ENCODE data around the gene TCEA2. TPM values are rescaled to one million over a fixed set of nuclear protein-coding genes. Genes with fewer than 3 reads are reported as not detected.
A peak's percentile ranks its signal among the peaks of the same experiment; 100 is the strongest.

TCEA2 gene
- total RNA-seq, 1 donor, result 32.6 TPM

DNA sequence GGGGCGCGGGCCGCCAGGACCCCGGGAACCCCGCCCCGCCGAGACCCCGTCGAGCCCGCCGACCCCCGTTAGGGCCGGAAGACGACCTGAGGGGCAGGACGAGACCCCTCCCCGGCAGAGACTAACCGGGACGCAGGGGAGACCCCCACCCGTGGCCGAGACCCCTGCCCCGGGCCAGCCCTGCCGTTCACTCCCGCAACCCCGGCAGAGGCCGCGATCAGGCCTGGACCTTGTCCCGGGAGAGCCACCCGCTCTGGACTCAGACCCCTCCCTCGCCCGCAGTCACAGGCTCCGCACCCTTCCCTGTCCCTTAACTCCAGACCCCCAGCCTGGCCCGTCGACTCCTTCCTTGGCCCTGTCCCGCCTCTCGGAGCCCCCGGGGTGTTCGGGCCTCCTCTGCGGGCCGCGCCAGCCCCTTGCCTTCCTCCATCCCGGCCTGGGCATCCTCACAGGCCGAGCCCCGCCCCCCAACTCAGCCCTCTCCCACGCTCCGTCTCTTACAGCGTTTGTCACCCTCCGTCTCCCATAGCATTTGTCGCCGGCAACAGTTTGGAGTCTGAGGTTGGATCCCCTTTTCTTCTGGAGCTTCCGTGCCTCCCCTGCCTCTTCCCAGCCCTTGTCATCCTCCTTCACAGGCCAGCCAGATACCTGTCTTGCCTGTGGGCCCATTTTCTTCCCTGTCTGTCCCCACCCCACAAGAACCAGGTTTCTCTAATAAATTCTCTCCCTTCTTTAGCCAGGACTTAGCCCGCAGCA lies 569 bp downstream of the TCEA2 start:
- DNase-seq (ENCODE audit: low read depth in 2 of 3, low spot score in 2 of 3), result no peak

- no peak for DNase-seq (ENCODE audit: low read depth in 2 of 3, low spot score in 2 of 3)
These were observed 1.2 kb downstream of the TCEA2 start for GRCh38 chr20:64064145-64064698.

DNA sequence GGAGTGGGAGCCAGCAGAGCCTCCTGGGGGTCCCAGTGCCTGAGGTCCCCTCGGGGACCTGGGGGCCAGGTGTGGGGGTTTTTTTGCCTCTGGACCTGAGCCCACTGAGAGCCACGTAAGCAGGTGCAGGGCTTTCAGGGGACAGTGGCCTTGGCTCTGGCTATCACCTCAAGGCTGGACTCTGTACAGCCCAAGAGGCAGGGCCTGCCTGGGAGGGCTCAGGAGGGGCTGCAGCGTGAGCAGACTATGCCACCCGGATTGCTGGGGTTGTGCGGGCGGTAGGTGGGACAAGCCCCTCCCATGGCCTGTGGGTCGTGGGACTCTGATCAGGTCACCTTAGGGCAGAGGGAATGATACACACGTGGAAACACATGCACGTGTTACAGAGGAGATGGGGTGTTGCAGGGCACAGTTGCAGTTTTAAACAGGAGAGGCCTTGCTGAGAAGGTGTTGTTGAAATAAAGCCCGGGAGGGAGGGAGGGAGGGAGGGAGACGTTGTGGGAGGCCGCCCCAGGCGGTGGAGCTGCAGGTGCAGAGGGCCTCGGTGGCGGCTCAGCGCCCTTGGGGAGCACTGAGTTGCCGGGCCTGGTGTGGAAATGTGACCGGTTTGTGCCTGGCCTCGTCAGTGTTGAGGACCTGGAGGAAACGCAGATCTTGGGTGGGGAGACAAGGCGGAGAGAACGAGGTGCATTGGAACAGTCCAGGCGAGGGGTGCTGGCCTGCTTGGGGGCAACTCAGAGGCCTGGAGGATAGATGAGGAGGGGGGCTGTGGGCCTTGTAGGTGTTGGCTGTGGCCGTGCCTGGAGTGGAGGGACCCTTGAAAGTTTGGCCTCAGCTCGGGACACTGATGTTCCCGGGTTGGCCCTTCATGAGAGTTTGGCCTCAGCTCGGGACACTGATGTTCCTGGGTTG lies 2.3 kb downstream of the TCEA2 start:
- no peak for DNase-seq (ENCODE audit: low read depth in 2 of 3, low spot score in 2 of 3)

GRCh38 chr20:64065974-64066343 lies 3.0 kb downstream of the TCEA2 start:
- DNase-seq (ENCODE audit: low read depth in 2 of 3, low spot score in 2 of 3), result peak in 1 of 3 donors; percentile 52

DNA sequence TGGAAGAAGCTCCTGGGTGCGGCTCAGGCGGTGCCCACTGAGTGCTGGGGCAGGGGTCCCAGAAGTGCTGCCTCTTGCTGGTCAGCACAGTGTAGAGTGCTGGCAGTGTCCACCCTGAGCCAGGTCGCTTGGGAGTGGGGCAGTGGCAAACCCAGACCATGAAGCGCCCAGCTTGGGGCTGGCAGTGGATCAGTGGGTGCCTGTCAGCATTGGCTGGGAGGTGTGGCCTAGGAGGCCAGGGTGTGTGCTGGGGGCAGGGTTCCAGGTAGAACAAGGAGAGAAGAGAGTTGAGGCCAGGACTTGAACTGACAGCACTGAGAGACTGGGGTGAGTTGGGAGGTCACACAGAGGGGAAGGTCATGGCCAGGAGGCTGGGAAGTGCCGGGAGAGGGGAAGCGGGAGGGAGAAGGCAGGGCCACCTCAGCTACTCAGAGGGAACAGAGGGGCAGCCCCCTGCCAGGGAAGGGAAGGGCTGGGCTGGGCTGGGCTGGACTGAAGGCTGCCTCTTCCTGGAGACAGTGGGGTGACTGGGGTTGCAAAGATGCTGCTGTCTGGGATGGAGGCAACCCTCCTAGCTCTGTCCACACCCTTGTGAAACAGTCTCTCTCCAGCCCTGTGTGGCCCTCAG lies 4.1 kb downstream of the TCEA2 start:
- DNase-seq (ENCODE audit: low read depth in 2 of 3, low spot score in 2 of 3), result no peak

DNA sequence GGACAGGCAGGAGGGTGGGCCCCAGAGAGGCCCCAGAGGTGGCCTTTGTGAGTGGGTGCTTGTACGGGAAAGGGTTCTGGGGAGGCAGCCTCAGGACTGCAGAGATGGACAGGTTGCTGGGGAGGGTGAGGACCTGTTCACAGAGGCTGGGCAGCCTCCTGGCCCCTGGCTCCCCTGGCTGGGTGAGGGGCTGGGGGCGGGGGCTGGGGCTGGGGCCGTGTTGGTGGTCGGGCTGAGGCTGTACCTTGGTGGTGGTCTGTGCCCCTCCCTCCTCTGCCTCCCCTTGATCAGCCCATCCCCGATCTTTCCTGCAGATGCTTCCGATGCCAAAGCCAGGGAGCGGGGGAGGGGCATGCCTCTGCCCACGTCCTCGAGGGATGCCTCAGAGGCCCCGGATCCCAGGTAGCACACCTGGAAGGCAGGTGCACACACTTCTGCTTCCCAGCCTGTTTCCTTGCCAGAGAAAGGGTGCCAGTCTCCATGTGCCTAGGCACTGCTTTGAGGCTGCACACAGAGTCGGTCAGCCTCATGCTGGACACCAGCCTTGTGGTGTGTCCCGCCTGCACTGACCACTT lies 4.8 kb downstream of the TCEA2 start:
- DNase-seq (ENCODE audit: low read depth in 2 of 3, low spot score in 2 of 3), result no peak

- peak in 1 of 3 donors; percentile 60 for DNase-seq (ENCODE audit: low read depth in 2 of 3, low spot score in 2 of 3)
These were observed 5.6 kb downstream of the TCEA2 start for GRCh38 chr20:64068386-64069208.

- DNase-seq (ENCODE audit: low read depth in 2 of 3, low spot score in 2 of 3), result no peak
These were observed 6.2 kb downstream of the TCEA2 start for GRCh38 chr20:64069209-64069613.

GRCh38 chr20:64069614-64070243 lies 6.7 kb downstream of the TCEA2 start:
- DNase-seq (ENCODE audit: low read depth in 2 of 3, low spot score in 2 of 3), result no peak

DNA sequence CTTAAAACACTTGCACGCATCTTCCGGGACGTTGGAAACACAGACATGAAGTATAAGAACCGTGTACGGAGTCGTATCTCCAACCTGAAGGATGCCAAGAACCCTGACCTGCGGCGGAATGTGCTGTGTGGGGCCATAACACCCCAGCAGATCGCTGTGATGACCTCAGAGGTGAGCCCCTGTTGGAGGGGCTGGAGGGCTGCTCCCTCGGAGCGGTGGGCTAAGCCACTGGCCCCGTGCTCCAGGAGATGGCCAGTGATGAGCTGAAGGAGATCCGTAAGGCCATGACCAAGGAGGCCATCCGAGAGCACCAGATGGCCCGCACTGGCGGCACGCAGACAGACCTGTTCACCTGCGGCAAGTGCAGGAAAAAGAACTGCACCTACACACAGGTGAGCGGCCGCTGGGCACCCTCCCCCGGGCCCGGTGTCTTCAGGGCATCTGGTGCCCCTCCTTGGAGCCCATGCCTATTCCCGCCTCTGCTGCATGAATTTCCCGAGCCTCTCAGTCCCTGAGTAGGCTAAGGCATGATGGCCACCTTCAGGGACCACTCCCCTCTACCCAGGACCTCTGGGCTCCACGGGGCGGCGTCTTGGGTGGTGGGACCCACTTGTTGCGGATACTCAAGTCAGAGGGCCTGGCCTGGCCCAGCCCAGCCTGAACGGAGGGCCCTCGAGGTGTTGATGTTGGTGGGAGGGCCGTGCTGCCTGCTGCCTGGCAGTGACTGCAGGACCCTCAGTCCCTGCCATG lies 7.4 kb downstream of the TCEA2 start:
- no peak for DNase-seq (ENCODE audit: low read depth in 2 of 3, low spot score in 2 of 3)

GRCh38 chr20:64071341-64072332 lies 8.6 kb downstream of the TCEA2 start:
- DNase-seq (ENCODE audit: low read depth in 2 of 3, low spot score in 2 of 3), result no peak

DNA sequence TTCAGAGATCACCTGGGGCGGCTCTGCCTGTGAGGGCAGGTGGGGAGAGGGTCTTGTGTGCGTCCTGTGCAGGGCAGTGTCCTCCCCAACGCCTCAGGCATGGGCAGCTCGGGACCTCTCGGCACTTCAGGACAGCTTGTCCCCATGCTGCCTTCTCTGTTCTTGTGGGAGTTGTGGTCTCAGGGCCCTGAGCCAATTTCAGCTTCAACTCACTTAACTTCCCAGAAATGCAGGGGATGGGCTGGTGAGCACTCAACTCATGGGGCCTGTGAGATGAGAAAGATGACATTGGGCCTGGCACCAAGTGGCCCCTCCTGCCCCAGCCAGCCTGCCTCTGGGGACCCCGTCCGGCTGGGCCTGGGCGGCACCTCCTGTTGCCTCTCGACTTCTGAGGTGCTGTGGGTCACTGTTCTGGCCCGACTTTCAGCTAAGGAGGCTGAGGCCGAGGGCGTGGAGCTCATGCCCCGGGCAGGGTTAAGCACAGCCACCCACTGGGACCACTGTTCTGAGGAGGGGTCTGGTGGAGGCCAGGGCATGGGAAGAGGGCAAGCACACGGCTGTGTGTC lies 9.6 kb downstream of the TCEA2 start:
- DNase-seq (ENCODE audit: low read depth in 2 of 3, low spot score in 2 of 3), result no peak

GRCh38 chr20:64073476-64074183 lies 10.6 kb downstream of the TCEA2 start:
- DNase-seq (ENCODE audit: low read depth in 2 of 3, low spot score in 2 of 3), result no peak

- DNase-seq (ENCODE audit: low read depth in 2 of 3, low spot score in 2 of 3), result no peak
These were observed 11.3 kb downstream of the TCEA2 start for GRCh38 chr20:64074184-64074789.

- no peak for DNase-seq (ENCODE audit: low read depth in 2 of 3, low spot score in 2 of 3)
These were observed 12.0 kb downstream of the TCEA2 start for GRCh38 chr20:64074963-64075362.

- DNase-seq (ENCODE audit: low read depth in 2 of 3, low spot score in 2 of 3), result no peak
These were observed 12.6 kb downstream of the TCEA2 start for GRCh38 chr20:64075556-64075955.

Measured in hematopoietic multipotent progenitor cell (in vitro differentiated cells).